ENCODE results near the gene SORCS1.

GRCh38 chr10:106741006-106741530 is 423.4 kb downstream of the SORCS1 start:
- TF ChIP-seq CTCF (IDR thresholded peaks at IDR 0.05) (no peak), POLR2A (IDR thresholded peaks at IDR 0.05) (no peak)

All from thyroid gland (tissue), 4 donors.